Measurements from ENCODE around the gene MYH7. TPM values are rescaled to one million over a fixed set of nuclear protein-coding genes. Genes with fewer than 3 reads are reported as not detected.
"Not testable (repeated sequence)": the region's sequence is repeated elsewhere in the genome, so short reads cannot be mapped to it uniquely, and the experiment has no call there.

MYH7 gene
- total and polyA plus RNA-seq, 2 donors (not counting 1 experiment from before 2014, with no cell fraction given): not detected

- TF ChIP-seq CTCF (conservative IDR thresholded peaks at IDR 0.05 in 1 of 2, IDR thresholded peaks at IDR 0.05 in 1 of 2; ENCODE audit: low read depth in 1 of 2, low read length in 2 of 2) (no peak), EZH2 (IDR thresholded peaks at IDR 0.05; ENCODE audit: low read length, missing control alignments) (no peak)
- Histone ChIP-seq H3K27me3 (ENCODE audit: control insufficient read depth, insufficient read depth, low read length) (no peaks in the 10 kb centered on the region), H4K20me1 (ENCODE audit: control insufficient read depth, extremely low read depth, insufficient read depth, low read length) (no peaks in the 10 kb centered on the region), H3K4me1 (ENCODE audit: control insufficient read depth, extremely low read depth, insufficient read depth, low read length) (no peaks in the 10 kb centered on the region), H3K36me3 (ENCODE audit: control insufficient read depth, insufficient read depth, low read length) (no peaks in the 10 kb centered on the region), H2AFZ (ENCODE audit: low read length) (no peak overlapping the region), H3K4me2 (ENCODE audit: extremely low read depth, insufficient read depth, low read length) (no peak overlapping the region), H3K4me3 (replicated peaks in 1 of 4; ENCODE audit: control extremely low read depth in 1 of 4, insufficient read depth in 1 of 4, low read depth in 3 of 4, low read length in 4 of 4) (no peak overlapping the region), H3K9ac (ENCODE audit: insufficient read depth, low read length) (no peak overlapping the region), H3K9me3 (ENCODE audit: control insufficient read depth, insufficient read depth, low read depth, low read length) (no peaks in the 10 kb centered on the region), H3K79me2 (ENCODE audit: control insufficient read depth, insufficient read depth, low read length) (no peaks in the 10 kb centered on the region), H3K27ac (ENCODE audit: insufficient read depth, low read length) (no peak overlapping the region)
- no peak for DNase-seq (ENCODE audit: low read depth in 2 of 2)
These were observed 32.4 kb downstream of the MYH7 start for GRCh38 chr14:23403139-23403438.

- no peak overlapping the region for H2AFZ ChIP-seq (ENCODE audit: low read length)
- no peak overlapping the region for H3K4me3 ChIP-seq (replicated peaks in 1 of 4; ENCODE audit: control extremely low read depth in 1 of 4, insufficient read depth in 1 of 4, low read depth in 3 of 4, low read length in 4 of 4)
- no peak overlapping the region for H3K27ac ChIP-seq (ENCODE audit: insufficient read depth, low read length)
- no peak for DNase-seq (ENCODE audit: low read depth in 2 of 2)
- H3K27me3 ChIP-seq (ENCODE audit: control insufficient read depth, insufficient read depth, low read length): no peaks in the 10 kb centered on the region
- H3K4me2 ChIP-seq (ENCODE audit: extremely low read depth, insufficient read depth, low read length): no peak overlapping the region
- H3K4me1 ChIP-seq (ENCODE audit: control insufficient read depth, extremely low read depth, insufficient read depth, low read length): no peaks in the 10 kb centered on the region
- no peaks in the 10 kb centered on the region for H4K20me1 ChIP-seq (ENCODE audit: control insufficient read depth, extremely low read depth, insufficient read depth, low read length)
- H3K9ac ChIP-seq (ENCODE audit: insufficient read depth, low read length): no peak overlapping the region
- no peaks in the 10 kb centered on the region for H3K36me3 ChIP-seq (ENCODE audit: control insufficient read depth, insufficient read depth, low read length)
- TF ChIP-seq CTCF (conservative IDR thresholded peaks at IDR 0.05 in 1 of 2, IDR thresholded peaks at IDR 0.05 in 1 of 2; ENCODE audit: low read depth in 1 of 2, low read length in 2 of 2) (no peak), EZH2 (IDR thresholded peaks at IDR 0.05; ENCODE audit: low read length, missing control alignments) (no peak)
- H3K9me3 ChIP-seq (ENCODE audit: control insufficient read depth, insufficient read depth, low read depth, low read length): no peaks in the 10 kb centered on the region
- H3K79me2 ChIP-seq (ENCODE audit: control insufficient read depth, insufficient read depth, low read length): no peaks in the 10 kb centered on the region
These were observed 32.9 kb downstream of the MYH7 start for GRCh38 chr14:23402296-23403138.

GRCh38 chr14:23401291-23401690 is 34.2 kb downstream of the MYH7 start:
- Histone ChIP-seq H3K79me2 (ENCODE audit: control insufficient read depth, insufficient read depth, low read length) (no peaks in the 10 kb centered on the region), H3K27me3 (ENCODE audit: control insufficient read depth, insufficient read depth, low read length) (no peaks in the 10 kb centered on the region), H2AFZ (ENCODE audit: low read length) (no peak overlapping the region), H3K4me2 (ENCODE audit: extremely low read depth, insufficient read depth, low read length) (no peak overlapping the region), H3K4me3 (replicated peaks in 1 of 4; ENCODE audit: control extremely low read depth in 1 of 4, insufficient read depth in 1 of 4, low read depth in 3 of 4, low read length in 4 of 4) (no peak overlapping the region), H3K4me1 (ENCODE audit: control insufficient read depth, extremely low read depth, insufficient read depth, low read length) (no peaks in the 10 kb centered on the region), H3K36me3 (ENCODE audit: control insufficient read depth, insufficient read depth, low read length) (no peaks in the 10 kb centered on the region), H4K20me1 (ENCODE audit: control insufficient read depth, extremely low read depth, insufficient read depth, low read length) (no peaks in the 10 kb centered on the region), H3K9ac (ENCODE audit: insufficient read depth, low read length) (no peak overlapping the region), H3K27ac (ENCODE audit: insufficient read depth, low read length) (no peak overlapping the region), H3K9me3 (ENCODE audit: control insufficient read depth, insufficient read depth, low read depth, low read length) (no peaks in the 10 kb centered on the region)
- no peak for TF ChIP-seq CTCF (conservative IDR thresholded peaks at IDR 0.05 in 1 of 2, IDR thresholded peaks at IDR 0.05 in 1 of 2; ENCODE audit: low read depth in 1 of 2, low read length in 2 of 2)
- no peak for TF ChIP-seq EZH2 (IDR thresholded peaks at IDR 0.05; ENCODE audit: low read length, missing control alignments)
- no peak for DNase-seq (ENCODE audit: low read depth in 2 of 2)

- not testable (repeated sequence) for H3K27me3 ChIP-seq (ENCODE audit: control insufficient read depth, insufficient read depth, low read length); H3K36me3 ChIP-seq (ENCODE audit: control insufficient read depth, insufficient read depth, low read length); H3K27ac ChIP-seq (ENCODE audit: insufficient read depth, low read length); H2AFZ ChIP-seq (ENCODE audit: low read length); DNase-seq (ENCODE audit: low read depth in 2 of 2); H4K20me1 ChIP-seq (ENCODE audit: control insufficient read depth, extremely low read depth, insufficient read depth, low read length); H3K4me1 ChIP-seq (ENCODE audit: control insufficient read depth, extremely low read depth, insufficient read depth, low read length); H3K9me3 ChIP-seq (ENCODE audit: control insufficient read depth, insufficient read depth, low read depth, low read length); H3K79me2 ChIP-seq (ENCODE audit: control insufficient read depth, insufficient read depth, low read length); H3K4me2 ChIP-seq (ENCODE audit: extremely low read depth, insufficient read depth, low read length); H3K9ac ChIP-seq (ENCODE audit: insufficient read depth, low read length); H3K4me3 ChIP-seq (replicated peaks in 1 of 4; ENCODE audit: control extremely low read depth in 1 of 4, insufficient read depth in 1 of 4, low read depth in 3 of 4, low read length in 4 of 4)
These were observed 34.8 kb downstream of the MYH7 start for GRCh38 chr14:23400496-23401149.
